IMR-90 (cell line): ENCODE results near the gene C3orf22. TPM values are rescaled to one million over a fixed set of nuclear protein-coding genes. Genes with fewer than 3 reads are reported as not detected.

Experiments used
- ATAC-seq: fragments of 200-7000 bp; cut with Tn5 transposase; 2 replicates; pipeline ENCODE4 v1.9.1; 2020; ENCODE audit warnings: low read depth, mild to moderate bottlenecking, moderate library complexity
- BruUV-seq: library from RNA; stranded (reverse); fragments of 400-500 nt; replicated peaks from 2 replicates; lab custom pipeline; 2021; lab: Mats Ljungman, UMichigan
- CTCF ChIA-PET: fragments of 300-600 bp; formaldehyde crosslinking; extraction: SDS; loops from one replicate; lab custom pipeline; 2021; ENCODE audit warnings: antibody characterized with exemption; lab: Yijun Ruan, JAX
- POLR2A ChIA-PET: fragments of 300-600 bp; sonication (Branson Sonifier 250); formaldehyde crosslinking; loops from one replicate; lab custom pipeline; 2022; ENCODE audit warnings: antibody characterized with exemption; ENCODE audit not compliant: unreplicated experiment; lab: Charles Lee
- DNase-seq: peaks from one replicate; pipeline ENCODE4 v3.0.0; 2013
- H2AFZ ChIP-seq: replicated peaks from 2 replicates; pipeline ENCODE3; 2013; ENCODE audit warnings: low read length, mild to moderate bottlenecking; ENCODE audit not compliant: poor library complexity
- H2AK5ac ChIP-seq: 2 replicates; pipeline ENCODE4 v1.6.1; 2013; ENCODE audit warnings: low read depth, low read length, inconsistent platforms
- H2AK9ac ChIP-seq: replicated peaks from 2 replicates; pipeline ENCODE3; 2013; ENCODE audit warnings: mild to moderate bottlenecking, low read depth, low read length, moderate library complexity; ENCODE audit not compliant: poor library complexity
- H2BK120ac ChIP-seq: 2 replicates; pipeline ENCODE4 v1.6.1; 2013; ENCODE audit warnings: low read depth, low read length, inconsistent platforms
- H2BK15ac ChIP-seq: 3 replicates; pipeline ENCODE4 v1.6.1; 2013; ENCODE audit warnings: low read depth, low read length, inconsistent platforms
- H2BK20ac ChIP-seq: 2 replicates; pipeline ENCODE4 v1.6.1; 2013; ENCODE audit warnings: low read depth, mild to moderate bottlenecking, inconsistent platforms, low read length, moderate library complexity
- H2BK5ac ChIP-seq: 2 replicates; pipeline ENCODE4 v1.6.1; 2013; ENCODE audit warnings: mild to moderate bottlenecking, low read depth, low read length, inconsistent platforms; ENCODE audit not compliant: poor library complexity, severe bottlenecking
- H3K14ac ChIP-seq: replicated peaks from 2 replicates; pipeline ENCODE4 v1.6.1; 2013; ENCODE audit warnings: low read depth, low read length, inconsistent platforms
- H3K18ac ChIP-seq: 2 replicates; pipeline ENCODE4 v1.6.1; 2013; ENCODE audit warnings: low read depth, low read length, control low read depth
- H3K23ac ChIP-seq: 2 replicates; pipeline ENCODE4 v1.6.1; 2013; ENCODE audit warnings: low read depth, low read length, inconsistent platforms
- H3K27ac ChIP-seq: 2 replicates; pipeline ENCODE4 v1.5.1; 2013; ENCODE audit warnings: mild to moderate bottlenecking, control low read depth, low read length; ENCODE audit not compliant: insufficient read depth
- H3K27me3 ChIP-seq: 2 replicates; pipeline ENCODE4 v1.6.1; 2013; ENCODE audit warnings: low read length; ENCODE audit not compliant: control insufficient read depth, insufficient read depth
- H3K36me3 ChIP-seq: 2 replicates; pipeline ENCODE4 v1.6.1; 2013; ENCODE audit warnings: low read length, mixed read lengths; ENCODE audit not compliant: control insufficient read depth, insufficient read depth
- H3K4ac ChIP-seq: 2 replicates; pipeline ENCODE4 v1.6.1; 2013; ENCODE audit warnings: low read depth, low read length, inconsistent platforms
- H3K4me1 ChIP-seq: 2 replicates; pipeline ENCODE4 v1.6.1; 2013; ENCODE audit warnings: low read length, mixed read lengths; ENCODE audit not compliant: control insufficient read depth, insufficient read depth
- H3K4me2 ChIP-seq: 2 replicates; pipeline ENCODE4 v1.6.1; 2013; ENCODE audit warnings: low read depth, mild to moderate bottlenecking, control low read depth, low read length, moderate library complexity
- H3K4me3 ChIP-seq: 2 replicates; pipeline ENCODE4 v1.5.1; 2013; ENCODE audit warnings: low read depth, mild to moderate bottlenecking, control low read depth, low read length, moderate library complexity; ENCODE audit not compliant: insufficient read depth
- H3K56ac ChIP-seq: 2 replicates; pipeline ENCODE4 v1.6.1; 2013; ENCODE audit warnings: low read length, inconsistent platforms; ENCODE audit not compliant: insufficient read depth; ENCODE audit errors: extremely low read depth
- H3K79me1 ChIP-seq, 2 experiments: 2 replicates each; pipeline ENCODE4 v1.6.1; 2013; ENCODE audit warnings: low read length in 2 of 2, inconsistent platforms in 1 of 2, low read depth in 1 of 2
- H3K9ac ChIP-seq: 2 replicates; pipeline ENCODE4 v1.6.1; 2013; ENCODE audit warnings: low read depth, low read length, control low read depth
- H3K9me1 ChIP-seq: 2 replicates; pipeline ENCODE4 v1.6.1; 2013; ENCODE audit warnings: low read length, inconsistent platforms; ENCODE audit not compliant: insufficient read depth
- H3K9me3 ChIP-seq: 2 replicates; pipeline ENCODE4 v1.6.1; 2013; ENCODE audit warnings: low read length; ENCODE audit not compliant: control insufficient read depth, insufficient read depth
- H4K20me1 ChIP-seq: 2 replicates; pipeline ENCODE4 v1.6.1; 2013; ENCODE audit warnings: low read length, inconsistent platforms; ENCODE audit not compliant: insufficient read depth
- H4K5ac ChIP-seq: 2 replicates; pipeline ENCODE4 v1.6.1; 2013; ENCODE audit warnings: mild to moderate bottlenecking, low read depth, low read length, control low read depth
- H4K8ac ChIP-seq, 2 experiments: 2 replicates each; pipeline ENCODE4 v1.6.1; 2013; ENCODE audit warnings: low read depth in 2 of 2, low read length in 2 of 2, control low read depth in 1 of 2, inconsistent platforms in 1 of 2
- H4K91ac ChIP-seq: 2 replicates; pipeline ENCODE4 v1.6.1; 2013; ENCODE audit warnings: low read depth, low read length, inconsistent platforms; ENCODE audit not compliant: insufficient read depth
- BHLHE40 ChIP-seq: fragments of 150-350 bp; IDR thresholded peaks from 2 replicates; pipeline ENCODE4 v1.6.1; 2016; ENCODE audit warnings: mild to moderate bottlenecking, low read depth, low read length
- CHD1 ChIP-seq: IDR thresholded peaks from 2 replicates; pipeline ENCODE4 v1.6.1; 2012; ENCODE audit warnings: low read depth, low read length, improper control_type of control experiment
- CTCF ChIP-seq: conservative IDR thresholded peaks from 2 replicates; pipeline ENCODE4 v1.5.1; 2012; ENCODE audit warnings: mild to moderate bottlenecking, low read depth, low read length, improper control_type of control experiment
- MAFK ChIP-seq: IDR thresholded peaks from 2 replicates; pipeline ENCODE4 v1.6.1; 2012; ENCODE audit warnings: low read depth, low read length, improper control_type of control experiment
- MAZ ChIP-seq: IDR thresholded peaks from 2 replicates; pipeline ENCODE4 v1.6.1; 2012; ENCODE audit warnings: low read depth, mild to moderate bottlenecking, low read length, improper control_type of control experiment, moderate library complexity, borderline replicate concordance
- MXI1 ChIP-seq: IDR thresholded peaks from 2 replicates; pipeline ENCODE4 v1.6.1; 2012; ENCODE audit warnings: low read depth, mild to moderate bottlenecking, low read length, moderate library complexity, borderline replicate concordance
- POLR2A ChIP-seq: IDR thresholded peaks from 2 replicates; pipeline ENCODE4 v1.6.1; 2012; ENCODE audit warnings: mild to moderate bottlenecking, low read depth, low read length
- RAD21 ChIP-seq: IDR thresholded peaks from 2 replicates; pipeline ENCODE4 v1.6.1; 2012; ENCODE audit warnings: low read length, improper control_type of control experiment
- RCOR1 ChIP-seq: IDR thresholded peaks from 2 replicates; pipeline ENCODE4 v1.6.1; 2012; ENCODE audit warnings: mild to moderate bottlenecking, low read length, improper control_type of control experiment; ENCODE audit not compliant: insufficient replicate concordance
- RFX5 ChIP-seq: IDR thresholded peaks from 2 replicates; pipeline ENCODE4 v1.8.0; 2012; ENCODE audit warnings: low read depth, mild to moderate bottlenecking, low read length, moderate library complexity
- SMC3 ChIP-seq: fragments of 150-350 bp; IDR thresholded peaks from 2 replicates; pipeline ENCODE4 v1.6.1; 2016; ENCODE audit warnings: low read depth, mild to moderate bottlenecking, antibody characterized with exemption, low read length, moderate library complexity
- USF2 ChIP-seq: fragments of 150-350 bp; IDR thresholded peaks from 2 replicates; pipeline ENCODE4 v1.6.1; 2017; ENCODE audit warnings: mild to moderate bottlenecking, antibody characterized with exemption, low read length, low read depth
- WGBS, 2 experiments: methylation state at CpG; one replicate each; pipeline versions ENCODE4 v1.1.5 to v1.1.7; 2013; ENCODE audit warnings: missing lambda C conversion rate in 2 of 2; ENCODE audit not compliant: insufficient read length in 1 of 2; ENCODE audit errors: extremely low coverage in 2 of 2; 5-methylcytosine and 5-hydroxymethylcytosine counted together
- dilution Hi-C: fragments of 300-500 bp; cut with HindIII; formaldehyde crosslinking; loops from one replicate; pipeline ENCODE4 v1.14.3; 2018; ENCODE audit warnings: low sequenced_read_pairs; ENCODE audit not compliant: unreplicated experiment
- in situ Hi-C: fragments of 300-500 bp; cut with MboI; formaldehyde crosslinking; loops from 3 replicates; pipeline ENCODE4 v1.14.3; 2019; ENCODE audit warnings: low sequenced_read_pairs, inconsistent platforms, mixed read lengths
- intact Hi-C: fragments of 100-400 bp; cut with micrococcal nuclease; formaldehyde crosslinking; loops from 2 replicates; pipeline ENCODE4 v1.10.0; 2022
- polyA plus RNA-seq, 3 experiments: library from polyadenylated mRNA; depleted of rRNA; stranded (reverse); fragments of >200 nt; gene quantifications; 2 replicates each; pipeline ENCODE4 v1.2.3, GENCODE V29; 2012; ENCODE audit warnings: low replicate concordance in 1 of 3
- total RNA-seq: library from RNA; depleted of rRNA; stranded (reverse); fragments of >200 nt; gene quantifications from 2 replicates; pipeline ENCODE4 v1.2.3, GENCODE V29; 2012
- TF ChIP-seq, protein P1 (sequence below): fragments of 150-350 bp; IDR thresholded peaks from 2 replicates; pipeline ENCODE4 v1.6.1; 2016; ENCODE audit warnings: low read depth, mild to moderate bottlenecking, low read length, moderate library complexity, borderline replicate concordance

C3orf22 gene
- total and polyA plus RNA-seq, 2 of the 4 experiments (the other 2 are of a cell fraction), result not detected

GRCh38 chr3:126521122-126521891, 37.4 kb downstream of the C3orf22 start:
- in situ Hi-C loops (loop anchor here (10.0 kb wide), 1 partner anchor 933 kb away; no protein-coding TSS in a partner anchor), intact Hi-C loops (loop anchor here (5.0 kb wide), 3 partner anchors 231 to 461 kb away; partner anchors contain the start of gene PLXNA1), dilution Hi-C loops (no loop called here)
- Histone ChIP-seq H2BK15ac (no peak overlapping the region), H3K14ac (no peak overlapping the region), H4K5ac (no peak overlapping the region), H3K9me3 (no peaks in the 10 kb centered on the region), H3K23ac (no peak overlapping the region), H2AK5ac (no peak overlapping the region), H4K20me1 (no peaks in the 10 kb centered on the region), H3K4ac (no peak overlapping the region), H3K18ac (no peak overlapping the region), H3K56ac (no peak overlapping the region), H3K27me3 (peaks cover 43% of the 10 kb centered on the region), H3K9ac (no peak overlapping the region), H3K4me1 (no peaks in the 10 kb centered on the region; the same call in 1 of the 2 replicates), H3K4me3 (no peak overlapping the region), H2AFZ (no peak overlapping the region), H3K79me1 (no peaks in the 10 kb centered on the region), H2BK120ac (no peak overlapping the region), H3K27ac (no peak overlapping the region), H4K91ac (no peak overlapping the region), H3K4me2 (no peak overlapping the region), H4K8ac (no peak overlapping the region), H3K36me3 (no peaks in the 10 kb centered on the region), H2BK5ac (no peak overlapping the region), H2AK9ac (peak overlapping the region; percentile 5), H3K9me1 (no peaks in the 10 kb centered on the region; the same call in 1 of the 2 replicates), H2BK20ac (no peak overlapping the region)
- DNase-seq (no peak), ATAC-seq (no peak)
- 40% methylated on average over 2 of the region's 11 CpGs; no CpG with 5 or more reads in 1 of the 2 experiments for WGBS, 2 experiments
- BruUV-seq, result no TSS peak
- TF ChIP-seq, protein P1, sequence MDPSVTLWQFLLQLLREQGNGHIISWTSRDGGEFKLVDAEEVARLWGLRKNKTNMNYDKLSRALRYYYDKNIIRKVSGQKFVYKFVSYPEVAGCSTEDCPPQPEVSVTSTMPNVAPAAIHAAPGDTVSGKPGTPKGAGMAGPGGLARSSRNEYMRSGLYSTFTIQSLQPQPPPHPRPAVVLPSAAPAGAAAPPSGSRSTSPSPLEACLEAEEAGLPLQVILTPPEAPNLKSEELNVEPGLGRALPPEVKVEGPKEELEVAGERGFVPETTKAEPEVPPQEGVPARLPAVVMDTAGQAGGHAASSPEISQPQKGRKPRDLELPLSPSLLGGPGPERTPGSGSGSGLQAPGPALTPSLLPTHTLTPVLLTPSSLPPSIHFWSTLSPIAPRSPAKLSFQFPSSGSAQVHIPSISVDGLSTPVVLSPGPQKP, result no peak
- TF ChIP-seq USF2 (no peak), RCOR1 (no peak), MAFK (no peak), CTCF (no peak), BHLHE40 (no peak), SMC3 (no peak), POLR2A (no peak), RAD21 (no peak), MXI1 (no peak), RFX5 (no peak), CHD1 (no peak), MAZ (no peak)
- POLR2A ChIA-PET, result no interaction called here
- CTCF ChIA-PET, result no interaction called here
